ENCODE data around the gene STAG1.

STAG1 gene

GRCh38 chr3:136708333-136708985, 43.7 kb downstream of the STAG1 start:
- no peak overlapping the region for H3K4me3 ChIP-seq (ENCODE audit: low read depth, low read length)
- H3K36me3 ChIP-seq (ENCODE audit: control insufficient read depth, insufficient read depth, low read length): no peaks in the 10 kb centered on the region; the same call in 1 of the 2 replicates
- H3K27ac ChIP-seq (ENCODE audit: low read depth, low read length): no peak overlapping the region
- no peaks in the 10 kb centered on the region for H3K27me3 ChIP-seq (ENCODE audit: control insufficient read depth, insufficient read depth, low read length)
- no peaks in the 10 kb centered on the region for H3K4me1 ChIP-seq (ENCODE audit: control insufficient read depth, insufficient read depth, low read length)
- no peak overlapping the region for H3K9ac ChIP-seq (ENCODE audit: low read length)
- H3K9me3 ChIP-seq (ENCODE audit: control insufficient read depth, insufficient read depth, low read depth, low read length): no peaks in the 10 kb centered on the region

- H3K9me3 ChIP-seq (ENCODE audit: control insufficient read depth, insufficient read depth, low read depth, low read length): no peaks in the 10 kb centered on the region
- no peak overlapping the region for H3K4me3 ChIP-seq (ENCODE audit: low read depth, low read length)
- no peak overlapping the region for H3K27ac ChIP-seq (ENCODE audit: low read depth, low read length)
- no peaks in the 10 kb centered on the region; the same call in 1 of the 2 replicates for H3K4me1 ChIP-seq (ENCODE audit: control insufficient read depth, insufficient read depth, low read length)
- H3K36me3 ChIP-seq (ENCODE audit: control insufficient read depth, insufficient read depth, low read length): no peaks in the 10 kb centered on the region
- H3K9ac ChIP-seq (ENCODE audit: low read length): no peak overlapping the region
- H3K27me3 ChIP-seq (ENCODE audit: control insufficient read depth, insufficient read depth, low read length): no peaks in the 10 kb centered on the region
These were observed 48.7 kb downstream of the STAG1 start for GRCh38 chr3:136703429-136703828.

- H3K36me3 ChIP-seq (ENCODE audit: control insufficient read depth, insufficient read depth, low read length): no peaks in the 10 kb centered on the region
- H3K4me3 ChIP-seq (ENCODE audit: low read depth, low read length): no peak overlapping the region
- no peak overlapping the region for H3K27ac ChIP-seq (ENCODE audit: low read depth, low read length)
- peaks cover 18% of the 10 kb centered on the region for H3K9me3 ChIP-seq (ENCODE audit: control insufficient read depth, insufficient read depth, low read depth, low read length)
- H3K9ac ChIP-seq (ENCODE audit: low read length): no peak overlapping the region
- no peaks in the 10 kb centered on the region for H3K27me3 ChIP-seq (ENCODE audit: control insufficient read depth, insufficient read depth, low read length)
- no peaks in the 10 kb centered on the region; the same call in 1 of the 2 replicates for H3K4me1 ChIP-seq (ENCODE audit: control insufficient read depth, insufficient read depth, low read length)
These were observed 52.8 kb downstream of the STAG1 start for GRCh38 chr3:136699271-136699828.

GRCh38 chr3:136698361-136698760, 53.8 kb downstream of the STAG1 start:
- H3K9me3 ChIP-seq (ENCODE audit: control insufficient read depth, insufficient read depth, low read depth, low read length): peaks cover 28% of the 10 kb centered on the region
- H3K4me3 ChIP-seq (ENCODE audit: low read depth, low read length): no peak overlapping the region
- H3K27ac ChIP-seq (ENCODE audit: low read depth, low read length): no peak overlapping the region

GRCh38 chr3:136696797-136697196, 55.4 kb downstream of the STAG1 start:
- Histone ChIP-seq H3K4me1 (ENCODE audit: control insufficient read depth, insufficient read depth, low read length) (no peaks in the 10 kb centered on the region; the same call in 1 of the 2 replicates), H3K9ac (ENCODE audit: low read length) (no peak overlapping the region), H3K36me3 (ENCODE audit: control insufficient read depth, insufficient read depth, low read length) (no peaks in the 10 kb centered on the region), H3K9me3 (ENCODE audit: control insufficient read depth, insufficient read depth, low read depth, low read length) (peaks cover 37% of the 10 kb centered on the region), H3K4me3 (ENCODE audit: low read depth, low read length) (no peak overlapping the region), H3K27ac (ENCODE audit: low read depth, low read length) (no peak overlapping the region), H3K27me3 (ENCODE audit: control insufficient read depth, insufficient read depth, low read length) (no peaks in the 10 kb centered on the region)

More at GRCh38 chr3:136698361-136698760, 53.8 kb downstream of the STAG1 start:
- H3K27me3 ChIP-seq (ENCODE audit: control insufficient read depth, insufficient read depth, low read length): no peaks in the 10 kb centered on the region
- no peaks in the 10 kb centered on the region; the same call in 1 of the 2 replicates for H3K4me1 ChIP-seq (ENCODE audit: control insufficient read depth, insufficient read depth, low read length)
- no peak overlapping the region for H3K9ac ChIP-seq (ENCODE audit: low read length)
- H3K36me3 ChIP-seq (ENCODE audit: control insufficient read depth, insufficient read depth, low read length): no peaks in the 10 kb centered on the region

- Histone ChIP-seq H3K27me3 (ENCODE audit: control insufficient read depth, insufficient read depth, low read length) (no peaks in the 10 kb centered on the region), H3K27ac (ENCODE audit: low read depth, low read length) (no peak overlapping the region), H3K36me3 (ENCODE audit: control insufficient read depth, insufficient read depth, low read length) (no peaks in the 10 kb centered on the region), H3K9me3 (ENCODE audit: control insufficient read depth, insufficient read depth, low read depth, low read length) (peaks cover 37% of the 10 kb centered on the region), H3K4me3 (ENCODE audit: low read depth, low read length) (no peak overlapping the region), H3K4me1 (ENCODE audit: control insufficient read depth, insufficient read depth, low read length) (no peaks in the 10 kb centered on the region; the same call in 1 of the 2 replicates), H3K9ac (ENCODE audit: low read length) (no peak overlapping the region)
These were observed 57.9 kb downstream of the STAG1 start for GRCh38 chr3:136694321-136694720.

- Histone ChIP-seq H3K36me3 (ENCODE audit: control insufficient read depth, insufficient read depth, low read length) (no peaks in the 10 kb centered on the region), H3K27ac (ENCODE audit: low read depth, low read length) (no peak overlapping the region)
These were observed 61.6 kb downstream of the STAG1 start for GRCh38 chr3:136690599-136690998.

GRCh38 chr3:136685882-136686281, 66.3 kb downstream of the STAG1 start:
- Histone ChIP-seq H3K27ac (ENCODE audit: low read depth, low read length) (no peak overlapping the region), H3K4me1 (ENCODE audit: control insufficient read depth, insufficient read depth, low read length) (no peaks in the 10 kb centered on the region), H3K9me3 (ENCODE audit: control insufficient read depth, insufficient read depth, low read depth, low read length) (no peaks in the 10 kb centered on the region), H3K36me3 (ENCODE audit: control insufficient read depth, insufficient read depth, low read length) (no peaks in the 10 kb centered on the region), H3K27me3 (ENCODE audit: control insufficient read depth, insufficient read depth, low read length) (no peaks in the 10 kb centered on the region), H3K9ac (ENCODE audit: low read length) (no peak overlapping the region), H3K4me3 (ENCODE audit: low read depth, low read length) (no peak overlapping the region)

More at GRCh38 chr3:136690599-136690998, 61.6 kb downstream of the STAG1 start:
- peaks cover 29% of the 10 kb centered on the region for H3K9me3 ChIP-seq (ENCODE audit: control insufficient read depth, insufficient read depth, low read depth, low read length)
- H3K4me3 ChIP-seq (ENCODE audit: low read depth, low read length): no peak overlapping the region
- H3K9ac ChIP-seq (ENCODE audit: low read length): no peak overlapping the region
- no peaks in the 10 kb centered on the region for H3K4me1 ChIP-seq (ENCODE audit: control insufficient read depth, insufficient read depth, low read length)
- H3K27me3 ChIP-seq (ENCODE audit: control insufficient read depth, insufficient read depth, low read length): no peaks in the 10 kb centered on the region

GRCh38 chr3:136682740-136683312, 69.4 kb downstream of the STAG1 start:
- Histone ChIP-seq H3K9ac (ENCODE audit: low read length) (no peak overlapping the region), H3K36me3 (ENCODE audit: control insufficient read depth, insufficient read depth, low read length) (no peaks in the 10 kb centered on the region), H3K4me1 (ENCODE audit: control insufficient read depth, insufficient read depth, low read length) (no peaks in the 10 kb centered on the region), H3K9me3 (ENCODE audit: control insufficient read depth, insufficient read depth, low read depth, low read length) (no peaks in the 10 kb centered on the region), H3K4me3 (ENCODE audit: low read depth, low read length) (no peak overlapping the region), H3K27me3 (ENCODE audit: control insufficient read depth, insufficient read depth, low read length) (no peaks in the 10 kb centered on the region), H3K27ac (ENCODE audit: low read depth, low read length) (no peak overlapping the region)

- no peak overlapping the region for H3K4me3 ChIP-seq (ENCODE audit: low read depth, low read length)
- no peaks in the 10 kb centered on the region for H3K27me3 ChIP-seq (ENCODE audit: control insufficient read depth, insufficient read depth, low read length)
- H3K9ac ChIP-seq (ENCODE audit: low read length): no peak overlapping the region
- no peak overlapping the region for H3K27ac ChIP-seq (ENCODE audit: low read depth, low read length)
- no peaks in the 10 kb centered on the region for H3K9me3 ChIP-seq (ENCODE audit: control insufficient read depth, insufficient read depth, low read depth, low read length)
- no peaks in the 10 kb centered on the region for H3K4me1 ChIP-seq (ENCODE audit: control insufficient read depth, insufficient read depth, low read length)
- no peaks in the 10 kb centered on the region for H3K36me3 ChIP-seq (ENCODE audit: control insufficient read depth, insufficient read depth, low read length)
These were observed 73.2 kb downstream of the STAG1 start for GRCh38 chr3:136678981-136679380.

- Histone ChIP-seq H3K4me3 (ENCODE audit: low read depth, low read length) (no peak overlapping the region), H3K4me1 (ENCODE audit: control insufficient read depth, insufficient read depth, low read length) (no peaks in the 10 kb centered on the region), H3K9ac (ENCODE audit: low read length) (no peak overlapping the region), H3K9me3 (ENCODE audit: control insufficient read depth, insufficient read depth, low read depth, low read length) (no peaks in the 10 kb centered on the region), H3K27me3 (ENCODE audit: control insufficient read depth, insufficient read depth, low read length) (no peaks in the 10 kb centered on the region), H3K27ac (ENCODE audit: low read depth, low read length) (no peak overlapping the region), H3K36me3 (ENCODE audit: control insufficient read depth, insufficient read depth, low read length) (no peaks in the 10 kb centered on the region)
These were observed 76.2 kb downstream of the STAG1 start for GRCh38 chr3:136676009-136676408.
